SW480 (cell line): Measurements from ENCODE around the gene TRIM67.
"Not testable (repeated sequence)": the region's sequence is repeated elsewhere in the genome, so short reads cannot be mapped to it uniquely, and the experiment has no call there.

Experiments
- DNase-seq: peaks from one replicate; pipeline ENCODE4 v3.0.0-alpha.2; 2016; ENCODE audit warnings: low spot score

Gene TRIM67

GRCh38 chr1:231161667-231162296 lies at the start of gene TRIM67:
Gene TRIM67, plus strand, starts transcription at chr1:231162058. Its CDS starts 912 bp downstream, at chr1:231162970.
- DNase-seq: peak; percentile 9

DNA sequence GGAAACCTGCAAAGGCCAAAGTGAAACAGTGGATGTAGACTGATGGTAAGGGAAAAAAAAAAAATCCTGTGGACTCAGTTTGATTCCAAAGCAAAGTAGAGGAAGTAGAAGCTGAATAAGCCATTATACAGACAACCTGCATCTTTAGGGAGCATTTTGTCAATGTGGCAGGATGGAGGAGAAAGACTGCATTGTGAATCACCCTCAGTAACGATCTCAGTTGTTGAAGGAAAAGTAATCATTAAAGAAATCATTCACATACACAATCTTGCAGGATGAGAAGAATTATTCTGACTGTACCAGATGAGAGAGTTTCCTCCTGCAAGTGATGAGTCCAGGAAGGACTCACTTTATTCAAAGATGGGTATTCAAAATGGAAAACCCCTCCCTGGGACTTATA lies 45.1 kb upstream of the TRIM67 start:
- no peak for DNase-seq

GRCh38 chr1:231118704-231119453 lies 43.0 kb upstream of the TRIM67 start:
- DNase-seq: no peak

DNA sequence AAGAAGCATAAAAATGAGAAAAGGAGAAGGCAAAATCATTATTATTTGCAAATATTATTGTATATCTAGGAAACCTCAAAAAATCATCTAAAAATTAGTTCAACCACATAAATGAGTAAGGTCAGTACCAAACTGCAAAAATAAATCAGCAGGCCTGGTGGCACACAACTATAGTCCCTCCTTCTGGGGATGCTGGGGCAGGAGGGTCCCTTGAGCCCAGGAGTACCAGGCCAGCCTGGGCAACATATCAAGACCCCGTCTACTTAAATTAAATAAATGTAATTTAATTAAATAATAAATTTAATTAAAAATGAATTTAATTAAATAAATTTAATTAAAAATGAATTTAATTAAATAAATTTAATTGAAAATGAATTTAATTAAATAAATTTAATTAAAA lies 40.3 kb upstream of the TRIM67 start:
- no peak for DNase-seq

DNA sequence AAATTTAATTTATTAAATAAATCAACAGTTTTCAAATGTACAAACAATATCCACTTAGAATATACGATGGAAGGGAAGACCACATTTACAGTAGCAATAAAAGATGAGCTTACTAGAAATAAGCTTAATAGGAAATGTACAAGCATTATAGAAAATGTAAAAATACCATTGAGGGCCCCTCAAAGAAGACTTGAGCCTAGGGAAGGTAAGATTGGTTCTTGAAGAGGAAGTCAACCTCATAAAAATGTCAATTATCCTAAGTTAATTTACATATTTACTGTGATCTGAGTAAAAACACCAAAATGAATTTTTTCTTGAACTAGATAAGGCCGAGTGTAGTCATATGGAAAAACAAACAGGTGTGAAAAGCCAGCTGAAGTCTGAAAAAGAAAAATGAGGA lies 39.7 kb upstream of the TRIM67 start:
- DNase-seq: no peak

DNA sequence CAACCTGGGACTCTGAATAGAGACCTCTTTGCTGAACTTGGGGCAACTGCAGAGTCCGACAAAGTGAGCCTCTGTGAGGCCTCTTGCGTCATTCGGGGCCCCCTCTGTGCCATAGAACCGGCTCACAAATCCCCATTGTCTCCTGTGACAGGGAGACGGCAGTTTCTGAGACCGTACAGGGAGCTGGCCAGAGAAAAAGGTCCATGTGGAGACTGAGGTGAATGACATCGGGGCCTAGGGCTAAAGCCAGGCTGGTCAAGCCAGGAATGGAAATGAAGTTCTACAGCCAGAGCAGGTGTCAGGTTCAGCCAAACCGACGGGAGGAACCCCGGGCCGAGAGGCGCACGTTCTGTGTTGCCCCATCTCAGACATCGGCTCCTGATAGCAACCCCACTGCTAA lies 37.1 kb upstream of the TRIM67 start:
- no peak for DNase-seq

DNA sequence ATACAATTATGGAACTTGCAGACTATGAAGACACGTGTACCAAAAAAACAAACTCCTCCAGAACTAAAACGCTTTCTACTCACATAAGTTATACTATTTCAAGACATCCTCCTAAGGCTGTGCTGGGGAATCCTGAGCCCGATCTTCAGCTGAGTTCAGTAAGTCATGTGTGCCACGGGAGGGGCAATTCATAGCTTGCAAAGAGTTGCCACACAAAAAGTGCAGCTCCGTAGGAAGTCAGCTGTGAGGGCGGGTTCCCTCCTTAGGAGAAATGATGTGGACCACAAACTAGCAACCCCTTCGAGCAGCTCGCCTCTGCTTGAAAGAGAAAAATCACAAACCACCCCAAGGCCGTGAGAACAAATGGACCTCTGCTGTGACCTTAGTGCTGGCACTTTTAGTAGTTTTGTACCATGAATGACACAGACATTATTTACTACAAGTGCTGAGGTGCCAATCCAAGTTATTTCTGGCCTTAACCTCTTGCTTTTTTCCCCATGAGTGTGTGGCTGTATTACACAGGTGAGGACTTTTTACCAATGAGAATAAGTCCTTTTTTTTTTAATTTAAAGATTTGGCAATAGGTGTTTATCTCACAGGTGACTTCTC lies 35.8 kb upstream of the TRIM67 start:
- no peak for DNase-seq

GRCh38 chr1:231127106-231127505 lies 34.8 kb upstream of the TRIM67 start:
- DNase-seq: not testable (repeated sequence)

GRCh38 chr1:231128471-231128870 lies 33.4 kb upstream of the TRIM67 start:
- not testable (repeated sequence) for DNase-seq

GRCh38 chr1:231130544-231130943 lies 31.3 kb upstream of the TRIM67 start:
- DNase-seq: no peak

DNA sequence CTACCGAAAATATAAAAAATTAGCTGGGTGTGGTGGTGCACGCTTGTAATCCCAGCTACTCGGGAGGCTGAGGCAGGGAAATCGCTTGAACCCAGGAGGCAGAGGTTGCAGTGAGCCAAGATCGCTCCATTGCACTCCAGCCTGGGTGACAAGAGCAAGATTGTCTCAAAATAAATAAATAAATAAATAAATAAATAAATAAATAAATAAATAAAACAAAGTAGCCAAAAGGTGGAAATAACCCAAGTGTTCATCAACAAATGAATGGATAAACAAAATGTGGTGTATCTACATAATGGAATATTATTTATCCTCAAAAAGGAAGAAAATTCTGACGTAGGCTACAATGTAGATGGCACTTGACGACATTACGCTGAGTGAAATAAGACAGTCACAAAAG lies 29.3 kb upstream of the TRIM67 start:
- not testable (repeated sequence) for DNase-seq

DNA sequence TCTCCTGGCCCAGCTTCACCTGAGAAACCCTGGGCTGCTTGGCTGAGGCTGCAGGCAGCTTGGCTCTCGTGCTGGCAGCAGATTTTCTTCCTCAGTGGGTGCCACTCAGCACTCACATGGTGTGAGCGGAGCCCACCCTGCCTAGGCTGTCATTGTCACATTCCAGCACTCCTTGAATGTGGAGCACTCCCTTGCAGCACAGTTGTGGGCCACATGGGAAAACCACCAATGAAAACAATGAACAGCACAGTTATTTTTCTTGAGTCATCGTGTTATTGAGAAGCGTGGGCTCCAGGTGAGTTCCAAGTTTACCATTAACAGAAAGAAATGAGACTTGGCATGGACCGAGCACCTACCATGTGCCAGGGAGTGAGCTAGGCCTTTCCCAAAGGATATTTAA lies 27.2 kb upstream of the TRIM67 start:
- no peak for DNase-seq

- no peak for DNase-seq
Measured at GRCh38 chr1:231138236-231138635, 23.6 kb upstream of the TRIM67 start.

DNA sequence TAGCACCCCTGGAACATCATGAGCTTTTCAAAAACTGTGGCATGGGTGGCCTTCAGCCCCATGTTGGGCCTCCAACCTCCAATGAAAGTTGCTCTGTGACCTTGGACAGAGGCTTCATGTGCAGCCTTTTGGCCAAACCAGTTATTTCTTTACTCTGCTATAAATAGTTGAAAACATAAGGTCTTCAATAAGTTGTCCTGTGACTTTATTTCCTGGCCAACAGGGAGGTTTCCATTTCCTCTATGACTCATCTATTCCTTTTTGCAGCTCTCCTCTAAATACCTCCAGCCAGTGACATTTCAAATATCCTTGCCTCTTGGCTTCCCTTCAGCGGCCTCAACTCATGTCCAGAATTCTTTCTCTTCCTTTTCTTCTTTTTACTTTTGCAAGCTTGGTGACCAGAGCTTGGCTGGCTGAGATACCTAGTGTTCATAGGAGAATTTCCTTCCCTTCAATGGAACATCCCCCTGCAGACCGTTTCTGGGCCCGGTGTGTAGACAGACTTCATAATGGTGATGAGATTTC lies 22.7 kb upstream of the TRIM67 start:
- no peak for DNase-seq

DNA sequence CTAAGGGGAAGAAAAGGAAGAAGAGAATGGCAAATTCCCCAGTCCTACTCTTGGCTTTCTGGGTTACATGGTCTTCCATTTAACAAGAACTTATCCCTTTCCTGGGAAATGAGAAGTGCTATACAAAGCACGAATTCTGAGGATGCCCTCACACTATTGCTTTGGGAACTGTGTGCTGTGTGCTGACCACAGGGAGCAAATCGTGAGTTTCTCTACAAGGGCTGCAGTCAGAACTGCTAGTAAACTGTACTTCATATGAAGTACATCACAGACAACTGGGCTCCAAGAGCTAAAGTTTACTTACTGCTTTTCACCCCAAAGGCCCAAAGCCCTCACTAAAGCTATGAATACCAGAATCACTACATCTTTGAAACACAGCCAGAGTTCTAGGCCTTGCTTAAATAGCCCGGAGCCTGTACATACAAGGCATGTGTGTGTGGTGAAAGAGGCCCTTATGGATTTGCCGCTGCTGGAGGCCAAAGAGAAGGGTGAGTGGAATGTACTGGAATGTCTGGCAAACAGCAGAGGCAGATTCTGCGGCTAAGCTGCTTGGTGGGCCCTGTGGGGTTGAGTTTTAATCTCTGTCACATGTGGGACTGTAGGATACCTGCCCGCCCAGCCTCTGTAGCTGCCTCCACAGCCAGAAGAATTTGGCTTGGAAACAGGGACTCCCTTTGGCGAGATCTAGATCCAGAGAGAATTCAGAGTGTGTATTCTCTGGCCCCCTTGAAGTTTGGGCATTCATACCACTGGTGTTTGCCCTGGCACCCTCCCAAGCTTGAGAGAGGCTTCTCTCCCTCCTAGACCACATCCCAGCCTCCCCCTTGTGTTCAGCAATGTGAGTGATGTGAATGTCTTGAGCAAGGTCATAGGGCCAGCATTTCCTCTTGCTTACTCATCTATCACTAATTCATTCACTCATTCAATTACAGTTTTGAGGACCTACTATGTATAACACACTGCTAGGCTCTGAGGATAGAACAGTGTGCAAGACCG lies 21.9 kb upstream of the TRIM67 start:
- DNase-seq: no peak

DNA sequence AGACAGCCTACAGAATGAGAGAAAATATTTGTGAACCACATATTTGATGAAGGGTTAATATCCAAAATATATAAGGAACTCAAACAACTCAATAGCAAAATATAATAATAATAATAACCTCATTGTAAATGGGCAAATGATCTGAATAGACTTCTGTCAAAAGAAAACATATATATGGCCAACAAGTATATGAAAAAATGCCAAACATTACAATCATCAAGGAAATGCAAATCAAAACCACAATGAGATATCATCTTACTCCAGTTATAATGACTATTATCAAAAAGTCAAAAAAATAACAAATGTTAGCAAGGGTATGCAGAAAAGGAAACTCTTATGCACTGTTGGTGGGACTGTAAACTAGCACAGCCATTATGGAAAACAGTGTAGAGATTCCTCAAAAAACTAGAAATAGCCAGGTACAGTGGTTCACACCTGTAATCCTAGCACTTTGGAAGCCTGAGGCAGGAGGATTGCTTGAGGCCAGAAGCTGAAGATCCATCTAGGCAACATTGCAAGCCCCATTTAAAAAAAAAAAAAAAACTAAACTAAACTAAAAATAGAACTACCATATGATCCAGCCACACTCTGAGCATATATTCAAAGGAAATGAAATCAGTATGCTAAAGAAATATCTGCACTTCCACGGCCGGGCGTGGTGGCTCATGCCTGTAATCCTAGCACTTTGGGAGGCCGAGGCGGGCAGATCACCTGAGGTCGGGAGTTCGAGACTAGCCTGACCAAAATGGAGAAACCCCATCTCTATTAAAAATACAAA lies 17.3 kb upstream of the TRIM67 start:
- DNase-seq: no peak

DNA sequence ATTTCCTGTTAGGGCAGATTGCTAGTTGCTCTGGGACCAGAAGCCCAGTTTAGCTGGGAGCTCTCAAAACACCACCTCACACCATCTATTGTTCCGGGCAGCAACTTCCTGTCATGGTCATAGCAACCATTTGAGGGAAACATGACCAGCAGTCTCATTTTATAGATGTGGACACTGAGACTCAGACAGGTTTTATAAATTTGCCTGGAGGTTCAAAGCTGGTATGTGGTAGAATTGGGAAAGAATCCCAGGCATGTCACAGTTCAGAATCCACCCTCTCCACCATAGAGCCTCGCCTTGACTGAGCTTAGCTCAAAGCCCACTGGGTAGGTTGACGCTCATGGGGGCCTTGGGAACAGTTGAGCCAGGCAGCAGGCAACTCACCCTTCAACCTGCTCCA lies 14.0 kb upstream of the TRIM67 start:
- no peak for DNase-seq

DNA sequence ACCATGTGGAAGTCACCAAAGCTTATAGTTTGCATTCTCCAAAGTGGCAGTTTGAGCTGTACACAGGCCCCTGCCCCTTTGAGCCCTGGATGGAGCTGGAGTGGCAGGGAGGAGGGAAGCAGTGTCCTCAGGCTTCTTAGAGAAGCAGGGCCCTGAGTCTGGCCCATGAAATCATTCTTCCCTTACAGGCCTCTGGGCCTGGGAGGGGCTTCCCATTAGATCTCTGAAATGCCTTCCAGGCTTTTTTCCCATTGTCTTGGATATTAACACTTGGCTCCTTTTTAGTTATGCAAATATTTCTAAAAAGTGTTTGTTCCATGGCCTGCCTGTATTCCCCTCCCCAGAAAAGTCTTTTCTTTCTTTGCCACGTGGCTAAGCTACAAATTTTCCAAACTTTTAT lies 10.0 kb upstream of the TRIM67 start:
- no peak for DNase-seq

- DNase-seq: no peak
Measured at GRCh38 chr1:231153726-231154125, 8.1 kb upstream of the TRIM67 start.

DNA sequence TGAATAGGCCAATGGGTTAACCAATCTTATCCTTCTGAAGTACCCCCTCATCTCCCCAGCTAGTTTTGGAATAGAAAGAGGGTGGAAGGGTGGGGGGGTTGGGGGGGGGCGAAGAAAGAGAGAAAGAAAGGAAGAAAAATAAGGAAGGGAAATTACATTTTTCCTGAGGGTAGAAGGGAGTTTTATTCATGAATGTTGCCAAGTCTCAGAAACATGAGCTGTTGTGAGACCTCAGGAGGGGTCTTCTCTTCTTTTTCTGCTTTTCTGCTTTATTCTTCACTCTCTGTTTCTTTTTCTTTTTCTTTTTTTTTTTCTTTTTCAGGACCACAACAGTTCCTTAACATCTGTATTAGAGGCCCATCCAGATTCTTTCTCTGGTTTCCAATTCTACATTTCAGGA lies 6.0 kb upstream of the TRIM67 start:
- DNase-seq: no peak

- no peak for DNase-seq
Measured at GRCh38 chr1:231157311-231157710, 4.5 kb upstream of the TRIM67 start.
